ENCODE results near the gene ALK.

GRCh38 chr2:29719639-29720038 is 201.7 kb downstream of the ALK start:
- no peak for TF ChIP-seq EZH2 (IDR thresholded peaks at IDR 0.05)
- no peak for TF ChIP-seq POLR2AphosphoS5 (IDR thresholded peaks at IDR 0.05; ENCODE audit: borderline replicate concordance, low read depth, low read length)
- TF ChIP-seq FOXP2 (optimal IDR thresholded peaks at IDR 0.05; ENCODE audit: control extremely low read depth, extremely low read length, insufficient read depth): no peak
